OCI-LY1 (cell line): Measurements from ENCODE around the gene AADACL4.

Experiments used
- H2AFZ ChIP-seq: fragments of 200-600 bp; sonication (generic), shearing (Covaris generic); 2 replicates; pipeline ENCODE4 v1.6.0; 2014; ENCODE audit warnings: antibody characterized with exemption, mild to moderate bottlenecking, low read length
- H3F3A ChIP-seq: fragments of 200-600 bp; sonication (generic), shearing (Covaris generic); 2 replicates; pipeline ENCODE4 v1.6.0; 2014; ENCODE audit warnings: mild to moderate bottlenecking, antibody characterized with exemption, low read length, moderate library complexity; ENCODE audit not compliant: insufficient read depth
- H3K27ac ChIP-seq: fragments of 200-600 bp; sonication (generic); 2 replicates; pipeline ENCODE4 v1.5.1; 2014; ENCODE audit warnings: low read length, mixed run types, mild to moderate bottlenecking, low read depth; ENCODE audit not compliant: poor library complexity, severe bottlenecking
- H3K27me3 ChIP-seq: fragments of 200-600 bp; sonication (generic); 2 replicates; pipeline ENCODE4 v1.6.0; 2014; ENCODE audit warnings: antibody characterized with exemption, mild to moderate bottlenecking, low read length, moderate library complexity; ENCODE audit not compliant: insufficient read depth
- H3K36me3 ChIP-seq: fragments of 200-600 bp; sonication (generic); 2 replicates; pipeline ENCODE4 v1.6.1; 2014; ENCODE audit warnings: mild to moderate bottlenecking, antibody characterized with exemption, low read length, moderate library complexity, mixed read lengths; ENCODE audit not compliant: insufficient read depth
- H3K4me1 ChIP-seq: fragments of 200-600 bp; sonication (generic); 2 replicates; pipeline ENCODE4 v1.5.1; 2014; ENCODE audit warnings: mild to moderate bottlenecking, low read length, moderate library complexity; ENCODE audit not compliant: insufficient read depth, severe bottlenecking
- H3K4me2 ChIP-seq: fragments of 200-600 bp; sonication (generic), shearing (Covaris generic); 2 replicates; pipeline ENCODE4 v1.6.1; 2014; ENCODE audit warnings: low read length
- H3K4me3 ChIP-seq: fragments of 200-600 bp; sonication (generic); 2 replicates; pipeline ENCODE4 v1.5.1; 2014; ENCODE audit warnings: low read length, low read depth, mild to moderate bottlenecking, mixed read lengths; ENCODE audit not compliant: poor library complexity, severe bottlenecking
- H3K79me2 ChIP-seq: fragments of 200-600 bp; shearing (Covaris generic); 2 replicates; pipeline ENCODE4 v1.6.1; 2016; ENCODE audit warnings: mixed run types, low read length, mixed read lengths; ENCODE audit not compliant: insufficient read depth
- H3K9ac ChIP-seq: fragments of 200-600 bp; sonication (generic), shearing (Covaris generic); 2 replicates; pipeline ENCODE4 v1.6.1; 2014; ENCODE audit warnings: mild to moderate bottlenecking, low read length, mixed read lengths
- H3K9me2 ChIP-seq: fragments of 200-600 bp; sonication (generic), shearing (Covaris generic); 2 replicates; pipeline ENCODE4 v1.6.1; 2014; ENCODE audit warnings: low read depth, mild to moderate bottlenecking, low read length, mixed read lengths
- H3K9me3 ChIP-seq: fragments of 200-600 bp; shearing (Covaris generic); 2 replicates; pipeline ENCODE4 v1.6.1; 2014; ENCODE audit warnings: low read length, mixed read lengths
- H4K20me1 ChIP-seq: fragments of 200-600 bp; sonication (generic), shearing (Covaris generic); 2 replicates; pipeline ENCODE4 v1.6.0; 2016; ENCODE audit warnings: mild to moderate bottlenecking, low read length; ENCODE audit not compliant: insufficient read depth
- EZH2 ChIP-seq: fragments of 200-600 bp; sonication (generic), shearing (Covaris generic); IDR thresholded peaks from 2 replicates; pipeline ENCODE4 v1.8.0; 2017; ENCODE audit warnings: borderline replicate concordance, mixed run types, mild to moderate bottlenecking, antibody characterized with exemption, low read length, moderate library complexity, mixed read lengths
- TF ChIP-seq, protein P1 (sequence below): fragments of 200-600 bp; sonication (generic), shearing (Covaris generic); IDR thresholded peaks from 2 replicates; pipeline ENCODE4 v1.5.1; 2017; ENCODE audit warnings: mild to moderate bottlenecking, antibody characterized with exemption, low read length, moderate library complexity, mixed read lengths

The AADACL4 gene

DNA sequence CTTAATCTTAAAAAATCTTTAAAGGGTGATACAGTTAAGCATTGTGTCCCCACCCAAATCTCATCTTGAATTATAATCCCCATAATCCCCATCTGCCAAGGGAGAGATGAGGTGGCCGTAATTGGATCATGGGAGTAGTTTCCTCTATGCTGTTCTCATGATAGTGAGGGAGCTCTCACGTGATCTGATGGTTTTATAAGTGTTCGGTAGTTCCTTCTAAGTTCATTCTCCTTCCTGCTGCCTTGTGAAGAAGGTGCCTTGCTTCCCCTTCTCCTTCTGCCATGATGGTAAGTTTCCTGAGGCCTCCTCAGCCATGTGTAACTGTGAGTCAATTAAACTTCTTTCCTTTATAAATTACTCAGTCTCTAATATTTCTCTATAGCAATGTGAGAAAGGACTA, 36.6 kb upstream of the AADACL4 start:
- H3K9me2 ChIP-seq: no peaks in the 10 kb centered on the region
- H3F3A ChIP-seq: no peaks in the 10 kb centered on the region
- no peaks in the 10 kb centered on the region for H4K20me1 ChIP-seq
- H3K9me3 ChIP-seq: no peaks in the 10 kb centered on the region
- no peaks in the 10 kb centered on the region for H3K4me1 ChIP-seq
- H3K79me2 ChIP-seq: no peaks in the 10 kb centered on the region
- H3K4me2 ChIP-seq: no peak overlapping the region
- TF ChIP-seq, protein P1, sequence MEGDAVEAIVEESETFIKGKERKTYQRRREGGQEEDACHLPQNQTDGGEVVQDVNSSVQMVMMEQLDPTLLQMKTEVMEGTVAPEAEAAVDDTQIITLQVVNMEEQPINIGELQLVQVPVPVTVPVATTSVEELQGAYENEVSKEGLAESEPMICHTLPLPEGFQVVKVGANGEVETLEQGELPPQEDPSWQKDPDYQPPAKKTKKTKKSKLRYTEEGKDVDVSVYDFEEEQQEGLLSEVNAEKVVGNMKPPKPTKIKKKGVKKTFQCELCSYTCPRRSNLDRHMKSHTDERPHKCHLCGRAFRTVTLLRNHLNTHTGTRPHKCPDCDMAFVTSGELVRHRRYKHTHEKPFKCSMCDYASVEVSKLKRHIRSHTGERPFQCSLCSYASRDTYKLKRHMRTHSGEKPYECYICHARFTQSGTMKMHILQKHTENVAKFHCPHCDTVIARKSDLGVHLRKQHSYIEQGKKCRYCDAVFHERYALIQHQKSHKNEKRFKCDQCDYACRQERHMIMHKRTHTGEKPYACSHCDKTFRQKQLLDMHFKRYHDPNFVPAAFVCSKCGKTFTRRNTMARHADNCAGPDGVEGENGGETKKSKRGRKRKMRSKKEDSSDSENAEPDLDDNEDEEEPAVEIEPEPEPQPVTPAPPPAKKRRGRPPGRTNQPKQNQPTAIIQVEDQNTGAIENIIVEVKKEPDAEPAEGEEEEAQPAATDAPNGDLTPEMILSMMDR: no peak
- TF ChIP-seq EZH2: no peak
- H3K4me3 ChIP-seq: no peak overlapping the region
- H2AFZ ChIP-seq: no peak overlapping the region
- H3K9ac ChIP-seq: no peak overlapping the region
- H3K27me3 ChIP-seq: no peaks in the 10 kb centered on the region
- no peaks in the 10 kb centered on the region for H3K36me3 ChIP-seq
- no peak overlapping the region for H3K27ac ChIP-seq

DNA sequence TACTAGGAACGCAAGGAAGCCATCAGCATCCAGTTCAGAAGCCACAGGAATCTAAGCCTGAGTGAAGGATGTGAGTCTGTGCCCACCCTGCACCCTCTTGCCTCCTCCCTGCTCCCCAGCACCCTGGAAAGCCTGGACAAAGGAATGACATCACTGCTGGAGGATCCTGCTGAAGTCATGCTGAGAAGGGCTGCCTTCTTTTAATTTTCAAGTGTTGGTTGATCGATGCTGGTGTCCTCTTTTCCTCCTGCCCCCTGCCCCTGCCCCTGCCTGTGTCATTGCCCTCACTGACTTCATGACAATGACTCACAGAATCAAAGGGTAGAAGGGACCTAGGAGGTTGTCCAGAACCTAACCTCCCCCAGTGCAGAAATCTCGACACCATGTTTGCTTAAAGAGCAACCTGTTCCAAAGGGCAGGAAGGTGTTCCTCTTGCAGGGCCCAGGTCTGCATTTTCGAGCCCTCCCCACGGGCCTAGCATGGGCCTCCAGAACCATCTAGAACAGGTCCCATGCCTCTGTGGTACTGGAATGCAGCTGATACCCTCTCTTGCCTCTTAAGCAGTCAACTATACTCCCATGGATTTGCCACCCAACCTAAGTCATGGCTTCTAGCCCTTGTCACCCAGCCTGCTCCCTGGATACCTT, 35.5 kb upstream of the AADACL4 start:
- no peaks in the 10 kb centered on the region for H3K79me2 ChIP-seq
- no peak overlapping the region for H3K4me2 ChIP-seq

DNA sequence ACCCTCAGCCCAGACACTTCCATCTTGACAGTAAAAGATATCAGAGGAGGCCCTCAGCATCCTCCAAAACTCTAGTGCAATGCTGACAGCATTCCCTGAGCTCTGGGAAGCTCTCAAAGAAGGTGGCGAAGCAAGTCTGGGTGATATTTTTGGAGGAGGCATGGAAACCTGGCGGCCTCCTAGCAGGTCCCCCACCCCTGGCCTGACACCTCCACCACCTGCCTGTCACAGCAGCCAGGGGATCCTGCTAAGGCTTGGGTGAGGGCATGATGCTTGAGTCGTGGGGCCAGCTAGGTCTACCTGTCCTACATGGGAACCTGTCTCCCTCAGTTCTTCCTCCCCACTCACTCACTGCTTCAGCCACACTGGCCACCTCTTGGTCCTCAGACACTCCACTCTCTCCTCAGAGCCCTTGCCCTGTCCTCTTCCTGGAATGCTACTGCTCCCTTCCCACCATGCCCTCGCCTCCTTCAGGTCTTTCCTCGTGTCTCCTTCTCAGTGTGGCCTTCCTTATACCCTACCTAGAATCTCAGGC, 34.3 kb upstream of the AADACL4 start:
- H3K9me3 ChIP-seq: no peaks in the 10 kb centered on the region
- no peak overlapping the region for H3K4me2 ChIP-seq
- H3K36me3 ChIP-seq: no peaks in the 10 kb centered on the region
- H3K27ac ChIP-seq: no peak overlapping the region
- no peaks in the 10 kb centered on the region for H3K27me3 ChIP-seq
- H3K4me3 ChIP-seq: no peak overlapping the region
- H3K9ac ChIP-seq: no peak overlapping the region
- H4K20me1 ChIP-seq: no peaks in the 10 kb centered on the region
- H3K9me2 ChIP-seq: no peaks in the 10 kb centered on the region
- no peak for TF ChIP-seq EZH2
- no peaks in the 10 kb centered on the region for H3K79me2 ChIP-seq
- H2AFZ ChIP-seq: no peak overlapping the region
- no peaks in the 10 kb centered on the region for H3F3A ChIP-seq
- H3K4me1 ChIP-seq: no peaks in the 10 kb centered on the region

More for the DNA sequence above, 35.5 kb upstream of the AADACL4 start:
- no peak overlapping the region for H3K27ac ChIP-seq
- no peak overlapping the region for H2AFZ ChIP-seq
- H3K4me3 ChIP-seq: no peak overlapping the region
- H3K9ac ChIP-seq: no peak overlapping the region
- H3K9me3 ChIP-seq: no peaks in the 10 kb centered on the region
- no peaks in the 10 kb centered on the region for H3F3A ChIP-seq
- H3K4me1 ChIP-seq: no peaks in the 10 kb centered on the region
- H3K36me3 ChIP-seq: no peaks in the 10 kb centered on the region
- H3K27me3 ChIP-seq: no peaks in the 10 kb centered on the region
- H3K9me2 ChIP-seq: no peaks in the 10 kb centered on the region
- no peaks in the 10 kb centered on the region for H4K20me1 ChIP-seq
- TF ChIP-seq EZH2: no peak
- TF ChIP-seq, protein P1: no peak
